ENCODE results near the gene PPM1A.

DNA sequence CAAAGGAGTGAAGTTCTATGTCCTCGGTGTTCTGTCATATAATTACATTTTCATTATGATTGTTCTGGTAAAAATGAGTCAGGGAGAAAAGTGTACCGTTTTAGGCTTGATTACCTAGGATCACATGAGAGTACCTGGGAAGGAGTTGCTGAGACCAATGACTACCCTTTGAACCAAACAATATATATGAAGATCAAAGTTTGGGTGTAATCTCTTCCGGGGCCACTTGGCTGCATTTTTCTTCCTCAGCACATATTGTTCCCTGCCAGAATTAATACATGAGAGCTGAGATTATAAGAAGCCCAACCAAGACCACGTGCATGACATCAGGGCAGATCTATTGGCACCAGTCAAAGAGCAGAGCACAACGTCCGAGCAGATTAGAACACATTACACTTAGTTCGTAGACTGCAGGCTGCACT, 42.8 kb upstream of the PPM1A start:
- no peak for TF ChIP-seq CTCF (IDR thresholded peaks at IDR 0.05)
- TF ChIP-seq POLR2A (IDR thresholded peaks at IDR 0.05), result no peak
- no peak for TF ChIP-seq EP300 (IDR thresholded peaks at IDR 0.05)

All from tibial nerve (tissue), 4 donors.